ENCODE measurements around the gene CLCN3.

DNA sequence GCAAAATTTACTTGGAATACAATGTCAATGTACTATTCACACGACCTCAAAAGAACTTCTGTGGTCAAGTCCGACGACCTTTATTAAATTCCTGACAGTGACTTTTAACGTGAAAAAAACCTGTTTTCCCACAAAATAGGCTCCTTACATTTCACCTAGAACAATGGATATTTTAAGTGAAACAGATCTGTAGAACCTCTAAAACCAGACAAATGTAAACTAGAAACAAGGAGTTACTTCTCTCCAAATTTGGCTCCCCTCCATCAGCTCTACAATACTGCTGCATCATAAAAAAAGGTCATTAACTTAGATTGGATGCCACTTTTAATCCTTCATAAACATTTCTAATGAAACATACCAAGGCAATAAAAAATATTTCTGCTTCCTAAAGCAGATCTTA lies 9.2 kb upstream of the CLCN3 start:
- TF ChIP-seq, protein P1, sequence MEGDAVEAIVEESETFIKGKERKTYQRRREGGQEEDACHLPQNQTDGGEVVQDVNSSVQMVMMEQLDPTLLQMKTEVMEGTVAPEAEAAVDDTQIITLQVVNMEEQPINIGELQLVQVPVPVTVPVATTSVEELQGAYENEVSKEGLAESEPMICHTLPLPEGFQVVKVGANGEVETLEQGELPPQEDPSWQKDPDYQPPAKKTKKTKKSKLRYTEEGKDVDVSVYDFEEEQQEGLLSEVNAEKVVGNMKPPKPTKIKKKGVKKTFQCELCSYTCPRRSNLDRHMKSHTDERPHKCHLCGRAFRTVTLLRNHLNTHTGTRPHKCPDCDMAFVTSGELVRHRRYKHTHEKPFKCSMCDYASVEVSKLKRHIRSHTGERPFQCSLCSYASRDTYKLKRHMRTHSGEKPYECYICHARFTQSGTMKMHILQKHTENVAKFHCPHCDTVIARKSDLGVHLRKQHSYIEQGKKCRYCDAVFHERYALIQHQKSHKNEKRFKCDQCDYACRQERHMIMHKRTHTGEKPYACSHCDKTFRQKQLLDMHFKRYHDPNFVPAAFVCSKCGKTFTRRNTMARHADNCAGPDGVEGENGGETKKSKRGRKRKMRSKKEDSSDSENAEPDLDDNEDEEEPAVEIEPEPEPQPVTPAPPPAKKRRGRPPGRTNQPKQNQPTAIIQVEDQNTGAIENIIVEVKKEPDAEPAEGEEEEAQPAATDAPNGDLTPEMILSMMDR (IDR thresholded peaks at IDR 0.05) = no peak
- TF ChIP-seq POLR2AphosphoS5 (IDR thresholded peaks at IDR 0.05) (no peak), POLR2A (IDR thresholded peaks at IDR 0.05) (no peak), EP300 (IDR thresholded peaks at IDR 0.05) (no peak)
